Tibial artery (tissue), 4 donors: ENCODE measurements around the gene KCNA5.

Source experiments
- DNase-seq, 2 donors: peaks; one replicate each; pipeline ENCODE4 v3.0.0-alpha.2; 2019
- H3K27ac ChIP-seq, 2 donors: fragments of 200-600 bp; sonication (generic) in 1 of 2; 1 replicate in 1 of 2; 2 replicates in 1 of 2; pipeline ENCODE4 v1.5.1; 2018 to 2019; ENCODE audit warnings: mild to moderate bottlenecking in 1 of 2
- H3K27me3 ChIP-seq, 2 donors: fragments of 200-600 bp; sonication (generic) in 1 of 2; one replicate each; pipeline versions ENCODE4 v1.5.1 to v1.6.0; 2016 to 2019
- H3K36me3 ChIP-seq, 3 donors: fragments of 200-600 bp; sonication (generic) in 2 of 3; one replicate each; pipeline ENCODE4 v1.5.1; 2016 to 2019; ENCODE audit warnings: mild to moderate bottlenecking in 2 of 3
- H3K4me1 ChIP-seq, 4 donors: fragments of 200-600 bp; sonication (generic) in 2 of 4; 1 replicate in 3 of 4; 2 replicates in 1 of 4; pipeline ENCODE4 v1.5.1; 2016 to 2019
- H3K4me3 ChIP-seq, 2 donors: fragments of 200-600 bp; sonication (generic) in 1 of 2; 1 replicate in 1 of 2; 2 replicates in 1 of 2; pipeline ENCODE4 v1.5.1; 2018 to 2019; ENCODE audit warnings: mild to moderate bottlenecking in 2 of 2
- H3K9me3 ChIP-seq, 3 donors: fragments of 200-600 bp; sonication (generic) in 1 of 3; one replicate each; pipeline ENCODE4 v1.5.1; 2016 to 2019
- CTCF ChIP-seq, 2 experiments: fragments of 200-600 bp in 1 of 2; fragments of 450-650 bp in 1 of 2; IDR thresholded peaks; one replicate each; pipeline ENCODE4 v1.5.1; 2017 to 2019; ENCODE audit warnings: antibody characterized with exemption in 2 of 2, mild to moderate bottlenecking in 1 of 2, moderate library complexity in 1 of 2
- intact Hi-C: fragments of 100-400 bp; cut with DNase I; formaldehyde crosslinking; loops from one replicate; pipeline ENCODE4 v1.15.0; 2023; ENCODE audit warnings: low total_unique reads

KCNA5 gene

GRCh38 chr12:5070090-5070489, 26.4 kb downstream of the KCNA5 start:
- no peaks in the 10 kb centered on the region for H3K36me3 ChIP-seq
- intact Hi-C loops = no loop called here
- no peak for TF ChIP-seq CTCF (IDR thresholded peaks at IDR 0.05)
- H3K4me1 ChIP-seq = peaks cover 0 to 12% (median 0%) of the 10 kb centered on the region in 4 donors
- H3K9me3 ChIP-seq = no peaks in the 10 kb centered on the region
- no peak overlapping the region for H3K27ac ChIP-seq
- DNase-seq = no peak
- no peaks in the 10 kb centered on the region for H3K27me3 ChIP-seq
- no peak overlapping the region for H3K4me3 ChIP-seq

- no peak overlapping the region for H3K27ac ChIP-seq
- H3K27me3 ChIP-seq = no peaks in the 10 kb centered on the region
- intact Hi-C loops = no loop called here
- no peak for DNase-seq
- H3K36me3 ChIP-seq = no peaks in the 10 kb centered on the region
- H3K4me3 ChIP-seq = no peak overlapping the region
- H3K9me3 ChIP-seq = no peaks in the 10 kb centered on the region
- TF ChIP-seq CTCF (IDR thresholded peaks at IDR 0.05) = no peak
- H3K4me1 ChIP-seq = peaks cover 0 to 8% (median 1%) of the 10 kb centered on the region in 4 donors
Measured at GRCh38 chr12:5071496-5071895, 27.8 kb downstream of the KCNA5 start.

GRCh38 chr12:5072311-5072710, 28.6 kb downstream of the KCNA5 start:
- no peak for TF ChIP-seq CTCF (IDR thresholded peaks at IDR 0.05)
- DNase-seq = no peak

GRCh38 chr12:5073054-5073453, 29.4 kb downstream of the KCNA5 start:
- Histone ChIP-seq H3K27me3 (no peaks in the 10 kb centered on the region), H3K4me3 (no peak overlapping the region), H3K4me1 (peaks cover 0 to 22% (median 16%) of the 10 kb centered on the region in 4 donors), H3K9me3 (no peaks in the 10 kb centered on the region), H3K36me3 (no peaks in the 10 kb centered on the region), H3K27ac (no peak overlapping the region)
- TF ChIP-seq CTCF (IDR thresholded peaks at IDR 0.05) = no peak
- no peak for DNase-seq
- intact Hi-C loops = no loop called here

More at GRCh38 chr12:5072311-5072710, 28.6 kb downstream of the KCNA5 start:
- H3K27ac ChIP-seq = no peak overlapping the region
- intact Hi-C loops = no loop called here
- H3K4me3 ChIP-seq = no peak overlapping the region
- H3K4me1 ChIP-seq = peaks cover 0 to 14% (median 9%) of the 10 kb centered on the region in 4 donors
- no peaks in the 10 kb centered on the region for H3K36me3 ChIP-seq
- no peaks in the 10 kb centered on the region for H3K9me3 ChIP-seq
- no peaks in the 10 kb centered on the region for H3K27me3 ChIP-seq

- intact Hi-C loops = no loop called here
- Histone ChIP-seq H3K36me3 (no peaks in the 10 kb centered on the region), H3K27me3 (no peaks in the 10 kb centered on the region), H3K27ac (no peak overlapping the region), H3K9me3 (no peaks in the 10 kb centered on the region), H3K4me3 (no peak overlapping the region), H3K4me1 (peaks cover 0 to 30% (median 24%) of the 10 kb centered on the region in 4 donors)
- no peak for DNase-seq
- no peak for TF ChIP-seq CTCF (IDR thresholded peaks at IDR 0.05)
Measured at GRCh38 chr12:5073853-5074252, 30.2 kb downstream of the KCNA5 start.

- Histone ChIP-seq H3K4me1 (peaks cover 0 to 55% (median 39%) of the 10 kb centered on the region in 4 donors), H3K27me3 (no peaks in the 10 kb centered on the region), H3K36me3 (no peaks in the 10 kb centered on the region), H3K9me3 (no peaks in the 10 kb centered on the region), H3K27ac (peak overlapping the region; percentile 79 to 86), H3K4me3 (no peak overlapping the region)
- DNase-seq = peak in 1 of 2 donors; percentile 87
- no peak for TF ChIP-seq CTCF (IDR thresholded peaks at IDR 0.05)
- intact Hi-C loops = no loop called here
Measured at GRCh38 chr12:5076761-5077160, 33.1 kb downstream of the KCNA5 start.
